Activated CD4-positive, alpha-beta T cell treated with anti-CD3 and anti-CD28 coated beads, Interleukin-2, amount 50 U/mL, for 4 hours (primary cell): ENCODE results near the gene MBNL1.
"Not testable (repeated sequence)": the region's sequence is repeated elsewhere in the genome, so short reads cannot be mapped to it uniquely, and the experiment has no call there.

ENCODE experiments used
- DNase-seq, 2 experiments: peaks; one replicate each; pipeline ENCODE4 v3.0.0-alpha.2; 2020

The MBNL1 gene

GRCh38 chr3:152382312-152383135 is 113.8 kb downstream of the MBNL1 start:
- no peak for DNase-seq

- DNase-seq = no peak
Measured at GRCh38 chr3:152383136-152383606, 114.4 kb downstream of the MBNL1 start.

- no peak for DNase-seq
Measured at GRCh38 chr3:152384412-152384811, 115.7 kb downstream of the MBNL1 start.

GRCh38 chr3:152385761-152386160 is 117.0 kb downstream of the MBNL1 start:
- DNase-seq = no peak

GRCh38 chr3:152386208-152386607 is 117.5 kb downstream of the MBNL1 start:
- DNase-seq = no peak

GRCh38 chr3:152388631-152389030 is 119.9 kb downstream of the MBNL1 start:
- no peak for DNase-seq

- DNase-seq = no peak
Measured at GRCh38 chr3:152389316-152389934, 120.7 kb downstream of the MBNL1 start.

GRCh38 chr3:152390647-152391046 is 121.9 kb downstream of the MBNL1 start:
- DNase-seq = no peak

GRCh38 chr3:152391671-152392070 is 122.9 kb downstream of the MBNL1 start:
- no peak for DNase-seq

- DNase-seq = no peak
Measured at GRCh38 chr3:152392272-152392880, 123.6 kb downstream of the MBNL1 start.

- no peak for DNase-seq
Measured at GRCh38 chr3:152394246-152394645, 125.5 kb downstream of the MBNL1 start.

- no peak for DNase-seq
Measured at GRCh38 chr3:152395764-152396163, 127.0 kb downstream of the MBNL1 start.

- DNase-seq = no peak
Measured at GRCh38 chr3:152396867-152397266, 128.1 kb downstream of the MBNL1 start.

- not testable (repeated sequence) for DNase-seq
Measured at GRCh38 chr3:152397348-152397747, 128.6 kb downstream of the MBNL1 start.

GRCh38 chr3:152398495-152398894 is 129.8 kb downstream of the MBNL1 start:
- no peak for DNase-seq

GRCh38 chr3:152399374-152399773 is 130.6 kb downstream of the MBNL1 start:
- DNase-seq = no peak

- DNase-seq = no peak
Measured at GRCh38 chr3:152400887-152401286, 132.2 kb downstream of the MBNL1 start.

- DNase-seq = no peak
Measured at GRCh38 chr3:152402695-152403451, 134.1 kb downstream of the MBNL1 start.

GRCh38 chr3:152403632-152404066 is 134.9 kb downstream of the MBNL1 start:
- DNase-seq = no peak

- DNase-seq = no peak
Measured at GRCh38 chr3:152404976-152405375, 136.2 kb downstream of the MBNL1 start.

- no peak for DNase-seq
Measured at GRCh38 chr3:152405915-152406802, 137.4 kb downstream of the MBNL1 start.

GRCh38 chr3:152413240-152413639 is 144.5 kb downstream of the MBNL1 start:
- no peak for DNase-seq
